H1 (cell line): ENCODE results near the gene ABHD4. TPM values are rescaled to one million over a fixed set of nuclear protein-coding genes. Genes with fewer than 3 reads are reported as not detected.
A peak's percentile ranks its signal among the peaks of the same experiment; 100 is the strongest.

ENCODE experiments used
- CTCF ChIA-PET: fragments of 300-600 bp; sonication (Branson Sonifier 250); formaldehyde crosslinking; loops from one replicate; lab custom pipeline; 2021; ENCODE audit not compliant: partially characterized antibody; lab: Charles Lee
- POLR2A ChIA-PET: fragments of 300-600 bp; sonication (Branson Sonifier 250); formaldehyde crosslinking; loops from one replicate; lab custom pipeline; 2021; ENCODE audit warnings: inconsistent platforms; ENCODE audit not compliant: partially characterized antibody; lab: Charles Lee
- DNase-seq, 2 experiments: peaks; one replicate each; pipeline versions ENCODE4 v3.0.0 to v3.0.0-alpha.2; 2010 to 2022; ENCODE audit warnings: low spot score in 2 of 2, low read depth in 1 of 2, mixed read lengths in 1 of 2
- FAIRE-seq: peaks from 2 replicates; lab custom pipeline; 2011; peaks lifted over from hg19 to GRCh38; lab: Jason Lieb, UNC
- H2AFZ ChIP-seq: 2 replicates; pipeline ENCODE4 v1.8.1; 2012; ENCODE audit warnings: low read length, inconsistent platforms
- H2AK5ac ChIP-seq: 2 replicates; pipeline ENCODE4 v1.6.1; 2013; ENCODE audit warnings: low read depth, low read length
- H2BK120ac ChIP-seq: replicated peaks from 2 replicates; pipeline ENCODE3; 2013; ENCODE audit warnings: low read depth, low read length, inconsistent platforms
- H2BK12ac ChIP-seq: 2 replicates; pipeline ENCODE4 v1.6.1; 2013; ENCODE audit warnings: low read depth, low read length
- H2BK15ac ChIP-seq: 2 replicates; pipeline ENCODE4 v1.6.1; 2013; ENCODE audit warnings: low read length
- H2BK20ac ChIP-seq: 2 replicates; pipeline ENCODE4 v1.6.1; 2013; ENCODE audit warnings: low read length
- H2BK5ac ChIP-seq: 2 replicates; pipeline ENCODE4 v1.6.1; 2013; ENCODE audit warnings: low read depth, low read length
- H3K14ac ChIP-seq: 2 replicates; pipeline ENCODE4 v1.6.1; 2013; ENCODE audit warnings: inconsistent platforms; ENCODE audit not compliant: insufficient read length
- H3K18ac ChIP-seq: 2 replicates; pipeline ENCODE4 v1.6.1; 2013; ENCODE audit warnings: low read length; ENCODE audit errors: extremely low read depth
- H3K23ac ChIP-seq: 2 replicates; pipeline ENCODE4 v1.6.1; 2013; ENCODE audit warnings: inconsistent platforms; ENCODE audit not compliant: insufficient read length
- H3K23me2 ChIP-seq: 2 replicates; pipeline ENCODE4 v1.6.1; 2013; ENCODE audit warnings: low read depth, low read length
- H3K27ac ChIP-seq: 2 replicates; pipeline ENCODE4 v1.6.1; 2011; ENCODE audit warnings: low read depth, low read length, inconsistent platforms
- H3K27me3 ChIP-seq, 4 experiments: replicated peaks in 1 of 4; 1 replicate in 1 of 4; 2 replicates in 3 of 4; pipeline versions ENCODE4 v1.6.1 to v1.8.1; 2011 to 2013; ENCODE audit warnings: low read length in 3 of 4, mild to moderate bottlenecking in 3 of 4, inconsistent platforms in 2 of 4, mixed read lengths in 2 of 4, moderate library complexity in 1 of 4; ENCODE audit not compliant: control insufficient read depth in 3 of 4, insufficient read depth in 3 of 4; ENCODE audit errors: extremely low read depth in 1 of 4
- H3K36me3 ChIP-seq, 4 experiments: 2 replicates each; pipeline versions ENCODE4 v1.6.1 to v1.8.1; 2011 to 2013; ENCODE audit warnings: mild to moderate bottlenecking in 4 of 4, low read length in 3 of 4, moderate library complexity in 2 of 4, control low read depth in 1 of 4, inconsistent platforms in 1 of 4; ENCODE audit not compliant: insufficient read depth in 4 of 4, control insufficient read depth in 2 of 4
- H3K4ac ChIP-seq: replicated peaks from 2 replicates; pipeline ENCODE3; 2013; ENCODE audit warnings: low read length, low read depth, mixed read lengths, inconsistent platforms; ENCODE audit not compliant: insufficient read length
- H3K4me1 ChIP-seq, 4 experiments: replicated peaks in 1 of 4; 1 replicate in 1 of 4; 2 replicates in 3 of 4; pipeline versions ENCODE4 v1.6.1 to v1.8.1; 2011 to 2013; ENCODE audit warnings: low read length in 3 of 4, inconsistent platforms in 2 of 4, mixed read lengths in 1 of 4; ENCODE audit not compliant: insufficient read depth in 4 of 4, control insufficient read depth in 3 of 4
- H3K4me2 ChIP-seq, 2 experiments: 2 replicates each; pipeline versions ENCODE4 v1.6.1 to v1.8.1; 2011 to 2013; ENCODE audit warnings: low read depth in 2 of 2, low read length in 2 of 2, control low read depth in 1 of 2, inconsistent platforms in 1 of 2, mild to moderate bottlenecking in 1 of 2; ENCODE audit not compliant: insufficient read depth in 1 of 2
- H3K4me3 ChIP-seq, 4 experiments: fragments of 200-600, 300-600 bp in 1 of 4; sonication (generic), shearing (Covaris generic), sonication (Bioruptor Twin) in 1 of 4; 2 replicates each; pipeline versions ENCODE4 v1.5.1 to v1.8.1; 2011 to 2016; ENCODE audit warnings: low read length in 4 of 4, low read depth in 3 of 4, control low read depth in 2 of 4, inconsistent platforms in 2 of 4, mild to moderate bottlenecking in 2 of 4, mixed read lengths in 1 of 4, moderate library complexity in 1 of 4; ENCODE audit not compliant: insufficient read depth in 2 of 4; ENCODE audit errors: extremely low read depth in 1 of 4
- H3K56ac ChIP-seq: replicated peaks from 2 replicates; pipeline ENCODE3; 2013; ENCODE audit warnings: low read depth, mild to moderate bottlenecking, mixed read lengths, low read length, inconsistent platforms; ENCODE audit not compliant: insufficient read length
- H3K79me1 ChIP-seq: 2 replicates; pipeline ENCODE4 v1.6.1; 2013; ENCODE audit warnings: low read depth, low read length, control low read depth
- H3K79me2 ChIP-seq, 2 experiments: 2 replicates each; pipeline versions ENCODE4 v1.6.1 to v1.8.1; 2012 to 2013; ENCODE audit warnings: low read length in 2 of 2, mild to moderate bottlenecking in 2 of 2, inconsistent platforms in 1 of 2; ENCODE audit not compliant: insufficient read depth in 2 of 2, control insufficient read depth in 1 of 2
- H3K9ac ChIP-seq, 4 experiments: replicated peaks in 1 of 4; 1 replicate in 1 of 4; 2 replicates in 3 of 4; pipeline versions ENCODE4 v1.6.1 to v1.8.1; 2011 to 2013; ENCODE audit warnings: low read depth in 3 of 4, low read length in 3 of 4, control low read depth in 2 of 4, mild to moderate bottlenecking in 2 of 4, moderate library complexity in 2 of 4, inconsistent platforms in 1 of 4; ENCODE audit errors: extremely low read depth in 1 of 4
- H3K9me3 ChIP-seq, 2 experiments: 2 replicates each; pipeline versions ENCODE4 v1.6.1 to v1.8.1; 2012 to 2013; ENCODE audit warnings: mild to moderate bottlenecking in 2 of 2, moderate library complexity in 2 of 2, control low read depth in 1 of 2, inconsistent platforms in 1 of 2, low read depth in 1 of 2, low read length in 1 of 2, mixed read lengths in 1 of 2; ENCODE audit not compliant: insufficient read depth in 2 of 2
- H4K20me1 ChIP-seq, 2 experiments: replicated peaks in 1 of 2; 2 replicates each; pipeline versions ENCODE3 to v1.8.1; 2011 to 2013; ENCODE audit warnings: inconsistent platforms in 2 of 2, low read length in 2 of 2, mild to moderate bottlenecking in 1 of 2; ENCODE audit not compliant: insufficient read depth in 2 of 2, control insufficient read depth in 1 of 2
- H4K5ac ChIP-seq: 2 replicates; pipeline ENCODE4 v1.6.1; 2013; ENCODE audit warnings: low read length, low read depth, mixed read lengths, inconsistent platforms; ENCODE audit not compliant: insufficient read length
- H4K8ac ChIP-seq: 2 replicates; pipeline ENCODE4 v1.8.0; 2013; ENCODE audit warnings: mild to moderate bottlenecking, moderate library complexity, low read length, inconsistent platforms; ENCODE audit not compliant: insufficient read depth; ENCODE audit errors: extremely low read depth
- H4K91ac ChIP-seq: replicated peaks from 2 replicates; pipeline ENCODE3; 2013; ENCODE audit warnings: low read length, mixed read lengths, inconsistent platforms; ENCODE audit not compliant: insufficient read length
- CEBPB ChIP-seq: IDR thresholded peaks from 2 replicates; pipeline ENCODE4 v1.6.1; 2012; ENCODE audit warnings: low read depth, low read length
- NANOG ChIP-seq: IDR thresholded peaks from 2 replicates; pipeline ENCODE4 v1.6.1; 2011; ENCODE audit warnings: low read length, low read depth, mild to moderate bottlenecking, inconsistent platforms; ENCODE audit not compliant: insufficient read depth, poor library complexity, severe bottlenecking
- RAD21 ChIP-seq, 2 experiments: IDR thresholded peaks in 1 of 2; conservative IDR thresholded peaks in 1 of 2; 2 replicates each; pipeline ENCODE4 v1.6.1; 2011; ENCODE audit warnings: low read depth in 2 of 2, low read length in 2 of 2, improper control_type of control experiment in 1 of 2, inconsistent platforms in 1 of 2, mild to moderate bottlenecking in 1 of 2, moderate library complexity in 1 of 2
- TEAD4 ChIP-seq: IDR thresholded peaks from 2 replicates; pipeline ENCODE4 v1.6.1; 2012; ENCODE audit warnings: low read depth, low read length, inconsistent platforms, mixed read lengths
- WGBS, 2 experiments: shearing (Covaris generic) in 1 of 2; methylation state at CpG; one replicate each; pipeline versions ENCODE4 v1.1.6 to v1.1.7; 2013 to 2015; ENCODE audit warnings: low lambda C conversion rate in 2 of 2, mixed read lengths in 2 of 2, inconsistent platforms in 1 of 2, low coverage in 1 of 2, missing lambda C conversion rate in 1 of 2; ENCODE audit not compliant: insufficient replicate concordance in 2 of 2, insufficient coverage in 1 of 2, insufficient read length in 1 of 2; ENCODE audit errors: extremely low coverage in 1 of 2, missing lambda C conversion rate in 1 of 2; 5-methylcytosine and 5-hydroxymethylcytosine counted together
- polyA plus RNA-seq, 7 experiments: library from polyadenylated mRNA; depleted of rRNA in 3 of 7; stranded (reverse) in 5 of 7; unstranded in 2 of 7; fragments of >200 nt in 5 of 7; fragments of 200-250 nt in 2 of 7; gene quantifications; 1 replicate in 5 of 7; 2 replicates in 1 of 7; 4 replicates in 1 of 7; pipeline versions ENCODE4 v1.2.1 to v1.2.3, GENCODE V29; 2011 to 2013; ENCODE audit warnings: missing spikeins in 2 of 7, mixed read lengths in 2 of 7
- total RNA-seq: library from RNA; stranded (reverse); fragmentation: NEBNext Ultra II Directional; extraction: Animal tissue kit (Norgen Biotek cat#: 25700); gene quantifications from 2 replicates; pipeline ENCODE4 v1.2.1, GENCODE V29; 2021

ABHD4 gene
- total and polyA plus RNA-seq, 2 of the 8 experiments (the other 6 are each of a cell fraction or from before 2014, with no cell fraction given) = 32.4 to 42.9 TPM

- no peak overlapping the region for H3K18ac ChIP-seq
- FAIRE-seq = no peak
- no peak overlapping the region for H3K27ac ChIP-seq
- no peak overlapping the region for H4K91ac ChIP-seq
- DNase-seq = no peak
- H2BK5ac ChIP-seq = no peak overlapping the region
- no peaks in the 10 kb centered on the region for H3K23me2 ChIP-seq
- no peak overlapping the region for H3K4me3 ChIP-seq
- no peak overlapping the region for H2BK120ac ChIP-seq
- no peak overlapping the region for H3K14ac ChIP-seq
- ChIA-PET POLR2A (no interaction called here), CTCF (interaction anchor here (1.0 to 1.3 kb wide), 3 partner anchors 13 to 192 kb away, joined by 4 read pairs; no protein-coding TSS in a partner anchor)
- no peaks in the 10 kb centered on the region for H3K79me1 ChIP-seq
- no peaks in the 10 kb centered on the region for H3K27me3 ChIP-seq
- no peak overlapping the region for H2AFZ ChIP-seq
- no peak overlapping the region for H3K4ac ChIP-seq
- H2BK12ac ChIP-seq = 0 out of 2 replicates have a peak overlapping the region, but pooled peaks have one; percentile 5
- 71% methylated on average over 6 of the region's 6 CpGs; no CpG with 5 or more reads in 1 of the 2 experiments for WGBS, 2 experiments
- no peak overlapping the region for H3K23ac ChIP-seq
- H3K9ac ChIP-seq = no peak overlapping the region
- no peak overlapping the region for H2AK5ac ChIP-seq
- H3K4me1 ChIP-seq = peaks cover 0 to 8% (median under 1%) of the 10 kb centered on the region in 4 experiments; a peak in 3 of 7 replicates
- H2BK15ac ChIP-seq = no peak overlapping the region
- H4K8ac ChIP-seq = no peak overlapping the region
- H4K20me1 ChIP-seq = no peaks in the 10 kb centered on the region
- no peaks in the 10 kb centered on the region for H3K9me3 ChIP-seq
- TF ChIP-seq RAD21 (IDR thresholded peaks at IDR 0.05 in 1 of 2, conservative IDR thresholded peaks at IDR 0.05 in 1 of 2; ENCODE audit: low read depth in 2 of 2, low read length in 2 of 2) (no peak), TEAD4 (peak; percentile 76), NANOG (no peak), CEBPB (no peak)
- peaks cover 5 to 20% (median 14%) of the 10 kb centered on the region in 4 experiments; a peak in 6 of 8 replicates for H3K36me3 ChIP-seq
- no peaks in the 10 kb centered on the region for H3K79me2 ChIP-seq
- H3K4me2 ChIP-seq = no peak overlapping the region; a peak in 1 of 4 replicates
- H2BK20ac ChIP-seq = no peak overlapping the region
- H4K5ac ChIP-seq = no peak overlapping the region
- no peak overlapping the region for H3K56ac ChIP-seq
Observed at GRCh38 chr14:22614240-22614799, 16.2 kb downstream of the ABHD4 start.
